K562 (cell line): Measurements from ENCODE around the gene HPSE2. TPM values are rescaled to one million over a fixed set of nuclear protein-coding genes. Genes with fewer than 3 reads are reported as not detected.

Experiments
- ATAC-seq: fragments of 200-7000 bp; cut with Tn5 transposase; 3 replicates; pipeline ENCODE4 v1.9.1; 2020; ENCODE audit warnings: moderate library complexity
- BruUV-seq: library from RNA; stranded (reverse); fragments of 400-500 nt; replicated peaks from 2 replicates; lab custom pipeline; 2021; lab: Mats Ljungman, UMichigan
- CTCF ChIA-PET: fragments of 300-600 bp; formaldehyde crosslinking; extraction: SDS; loops from one replicate; lab custom pipeline; 2021; ENCODE audit warnings: low intra/inter-chr PET ratio; lab: Yijun Ruan, JAX
- POLR2A ChIA-PET: fragments of 300-600, 350-650 bp; sonication (Branson Sonifier 250); formaldehyde crosslinking; extraction: SDS; loops from one replicate; lab custom pipeline; 2021; ENCODE audit warnings: antibody characterized with exemption, inconsistent platforms; lab: Yijun Ruan, JAX
- DNase-seq, 4 experiments: peaks; one replicate each; pipeline versions ENCODE4 v3.0.0 to v3.0.0-alpha.2; 2011 to 2018; ENCODE audit warnings: low spot score in 3 of 4, mixed read lengths in 3 of 4; ENCODE audit errors: extremely low read depth in 1 of 4
- FAIRE-seq: peaks from 2 replicates; lab custom pipeline; 2011; peaks lifted over from hg19 to GRCh38; lab: Jason Lieb, UNC
- H2AFZ ChIP-seq: 2 replicates; pipeline ENCODE4 v1.6.0; 2011; ENCODE audit warnings: low read depth, low read length, control low read depth, inconsistent platforms
- H3K27ac ChIP-seq: fragments of 200-600 bp; 3 replicates; pipeline ENCODE4 v1.8.0; 2011; ENCODE audit warnings: low read depth, mild to moderate bottlenecking, control low read depth, inconsistent platforms, low read length, moderate library complexity, mixed read lengths; ENCODE audit errors: extremely low read depth
- H3K27me3 ChIP-seq, 2 experiments: fragments of 300-600 bp in 1 of 2; 2 replicates in 1 of 2; 3 replicates in 1 of 2; pipeline versions ENCODE4 v1.6.0 to v1.8.0; 2011; ENCODE audit warnings: inconsistent platforms in 2 of 2, low read length in 2 of 2, mild to moderate bottlenecking in 1 of 2, mixed read lengths in 1 of 2, moderate library complexity in 1 of 2; ENCODE audit not compliant: control insufficient read depth in 2 of 2, insufficient read depth in 2 of 2
- H3K36me3 ChIP-seq: fragments of 300-600 bp; 3 replicates; pipeline ENCODE4 v1.8.0; 2011; ENCODE audit warnings: mild to moderate bottlenecking, low read length, inconsistent platforms; ENCODE audit not compliant: control insufficient read depth, insufficient read depth
- H3K4me1 ChIP-seq, 2 experiments: fragments of 200-600 bp in 1 of 2; replicated peaks in 1 of 2; 2 replicates in 1 of 2; 3 replicates in 1 of 2; pipeline versions ENCODE4 v1.5.1 to v1.8.0; 2011; ENCODE audit warnings: inconsistent platforms in 2 of 2, low read length in 2 of 2, mild to moderate bottlenecking in 1 of 2, mixed read lengths in 1 of 2, moderate library complexity in 1 of 2; ENCODE audit not compliant: control insufficient read depth in 2 of 2, insufficient read depth in 2 of 2
- H3K4me2 ChIP-seq: 2 replicates; pipeline ENCODE4 v1.6.1; 2011; ENCODE audit warnings: low read length, control low read depth, inconsistent platforms, mixed read lengths; ENCODE audit not compliant: insufficient read depth
- H3K4me3 ChIP-seq: fragments of 200-600 bp; sonication (generic), shearing (Covaris generic); 2 replicates; pipeline ENCODE4 v1.5.1; 2016; ENCODE audit warnings: control low read depth, inconsistent platforms
- H3K79me2 ChIP-seq: fragments of 200-600 bp; 3 replicates; pipeline ENCODE4 v1.8.0; 2011; ENCODE audit warnings: low read length, inconsistent platforms; ENCODE audit not compliant: control insufficient read depth, insufficient read depth
- H3K9ac ChIP-seq, 2 experiments: 2 replicates each; pipeline versions ENCODE4 v1.6.0 to v1.6.1; 2011; ENCODE audit warnings: low read depth in 2 of 2, low read length in 2 of 2, control low read depth in 1 of 2, inconsistent platforms in 1 of 2, mild to moderate bottlenecking in 1 of 2, mixed read lengths in 1 of 2; ENCODE audit not compliant: insufficient read depth in 1 of 2
- H3K9me1 ChIP-seq: one replicate; pipeline ENCODE4 v1.6.0; 2011; ENCODE audit warnings: inconsistent platforms, mild to moderate bottlenecking, low read length, moderate library complexity; ENCODE audit not compliant: control insufficient read depth, insufficient read depth
- H3K9me3 ChIP-seq: replicated peaks from 2 replicates; pipeline ENCODE4 v1.5.1; 2011; ENCODE audit warnings: low read depth, low read length, inconsistent platforms; ENCODE audit not compliant: control insufficient read depth, insufficient read depth
- H4K20me1 ChIP-seq: replicated peaks from 2 replicates; pipeline ENCODE4 v1.6.1; 2011; ENCODE audit warnings: low read length, inconsistent platforms, mixed read lengths; ENCODE audit not compliant: control insufficient read depth, insufficient read depth
- CBX8 ChIP-seq: fragments of 200-600 bp; sonication (generic); IDR thresholded peaks from 2 replicates; pipeline ENCODE4 v1.6.1; 2012; ENCODE audit warnings: borderline replicate concordance, mixed run types, low read depth, mild to moderate bottlenecking, moderate library complexity, mixed read lengths, low read length, control low read depth, inconsistent platforms; ENCODE audit not compliant: poor library complexity, severe bottlenecking; ENCODE audit errors: extremely low read depth
- COPS2 ChIP-seq: fragments of 450-650 bp; conservative IDR thresholded peaks from 2 replicates; pipeline ENCODE4 v1.6.1; 2016; ENCODE audit warnings: mild to moderate bottlenecking, moderate library complexity
- PURB ChIP-seq: sonication (generic); formaldehyde crosslinking; IDR thresholded peaks from 2 replicates; pipeline ENCODE4 v1.9.0; 2021; ENCODE audit warnings: low read depth, mild to moderate bottlenecking, missing genetic modification reagents
- SREBF1 ChIP-seq: fragments of 150-350 bp; IDR thresholded peaks from 2 replicates; pipeline ENCODE4 v1.6.1; 2014; ENCODE audit warnings: antibody characterized with exemption, low read depth, low read length, borderline replicate concordance
- TAF15 ChIP-seq: fragments of 200-400 bp; formaldehyde crosslinking; IDR thresholded peaks from 2 replicates; pipeline ENCODE4 v1.6.1; 2017; ENCODE audit warnings: mild to moderate bottlenecking, low read depth, low read length, moderate library complexity
- TSHZ1 ChIP-seq: fragments of 250-450 bp; sonication (Bioruptor Pico); IDR thresholded peaks from 2 replicates; pipeline ENCODE4 v1.4.0; 2020; ENCODE audit warnings: mild to moderate bottlenecking, moderate library complexity
- ZNF592 ChIP-seq: fragments of 450-650 bp; IDR thresholded peaks from 2 replicates; pipeline ENCODE4 v1.6.1; 2017; ENCODE audit warnings: antibody characterized with exemption, mild to moderate bottlenecking
- WGBS: fragments of 100-300 bp; shearing (Covaris generic); methylation state at CpG from one replicate; pipeline ENCODE4 v1.1.6; 2016; ENCODE audit warnings: low coverage, mixed read lengths; ENCODE audit not compliant: insufficient coverage; ENCODE audit errors: missing lambda C conversion rate; 5-methylcytosine and 5-hydroxymethylcytosine counted together
- in situ Hi-C: fragments of 300-500 bp; cut with MboI; formaldehyde crosslinking; loops from 4 replicates; pipeline ENCODE4 v1.15.0; 2018; ENCODE audit warnings: inconsistent platforms, mixed read lengths
- intact Hi-C: fragments of 100-400 bp; cut with micrococcal nuclease; formaldehyde crosslinking; loops from 2 replicates; pipeline ENCODE4 v1.14.2; 2022
- polyA plus RNA-seq, 8 experiments: library from polyadenylated mRNA; depleted of rRNA in 4 of 8; stranded (reverse) in 5 of 8; unstranded in 3 of 8; fragments of >200 nt; fragmentation: Nextera tagmentation in 2 of 8; fragmentation: Illumina TruSeq in 1 of 8; extraction: Ambion mirVana in 2 of 8; extraction: Trizol in 1 of 8; gene quantifications; 2 replicates each; pipeline versions ENCODE4 v1.2.1 to v1.2.3, GENCODE V29; 2011 to 2014; ENCODE audit warnings: inconsistent platforms in 1 of 8, missing spikeins in 1 of 8
- total RNA-seq, 7 experiments: library from RNA; depleted of rRNA in 6 of 7; stranded (reverse); fragments of >200 nt in 6 of 7; fragmentation: Illumina TruSeq in 2 of 7; extraction: Trizol in 2 of 7; gene quantifications; 2 replicates each; pipeline versions ENCODE4 v1.2.1 to v1.2.3, GENCODE V29; 2011 to 2021; ENCODE audit warnings: low replicate concordance in 1 of 7
- TF ChIP-seq, protein P1 (sequence below): fragments of 250-450 bp; sonication (Bioruptor Pico); IDR thresholded peaks from 2 replicates; pipeline ENCODE4 v1.5.1; 2021; ENCODE audit warnings: mild to moderate bottlenecking
- TF ChIP-seq, protein P2 (sequence below), 2 experiments: IDR thresholded peaks; 2 replicates each; pipeline ENCODE4 v1.6.1; 2011; ENCODE audit warnings: borderline replicate concordance in 1 of 2, control low read depth in 1 of 2, low read depth in 1 of 2, low read length in 1 of 2, mild to moderate bottlenecking in 1 of 2, mixed read lengths in 1 of 2, moderate library complexity in 1 of 2; ENCODE audit not compliant: insufficient read depth in 1 of 2, insufficient read length in 1 of 2, poor library complexity in 1 of 2, severe bottlenecking in 1 of 2; ENCODE audit errors: extremely low read depth in 1 of 2

The HPSE2 gene
- total and polyA plus RNA-seq, 9 of the 15 experiments (the other 6 are each of a cell fraction or from before 2014, with no cell fraction given), result 0.03 to 0.10 (median 0.04) TPM; not detected in 2

- H3K36me3 ChIP-seq, result peaks cover 44% of the 10 kb centered on the region
- FAIRE-seq, result no peak
- intact Hi-C loops (no loop called here), in situ Hi-C loops (no loop called here)
- H2AFZ ChIP-seq, result peak overlapping the region; percentile 96
- TSS peak; percentile 64 for BruUV-seq
- peaks cover 5 to 12% of the 10 kb centered on the region in 2 experiments; a peak in 4 of 5 replicates for H3K4me1 ChIP-seq
- POLR2A ChIA-PET, result interaction anchor here (0.6 to 1.1 kb wide), 6 partner anchors 15 to 486 kb away, joined by 3 read pairs; no protein-coding TSS in a partner anchor
- peak overlapping the region; percentile 81 to 95 for H3K9ac ChIP-seq
- peaks cover 35% of the 10 kb centered on the region for H3K79me2 ChIP-seq
- no peaks in the 10 kb centered on the region for H3K27me3 ChIP-seq
- H3K4me3 ChIP-seq, result peak overlapping the region; percentile 85
- no peaks in the 10 kb centered on the region for H4K20me1 ChIP-seq
- H3K27ac ChIP-seq, result peak overlapping the region; percentile 85
- 2% methylated on average over 13 of the region's 28 CpGs for WGBS
- H3K4me2 ChIP-seq, result peak overlapping the region; percentile 88
- H3K9me3 ChIP-seq, result no peaks in the 10 kb centered on the region; the same call in 1 of the 2 replicates
- peak; percentile 84 for ATAC-seq
- CTCF ChIA-PET, result no interaction called here
- peak in 1 of 4 experiments; percentile 33 for DNase-seq
- H3K9me1 ChIP-seq, result no peaks in the 10 kb centered on the region
- TF ChIP-seq ZNF592 (peak; percentile 57), SREBF1 (no peak), TSHZ1 (no peak), TAF15 (no peak), CBX8 (no peak), COPS2 (no peak), PURB (no peak)
- TF ChIP-seq, protein P1, sequence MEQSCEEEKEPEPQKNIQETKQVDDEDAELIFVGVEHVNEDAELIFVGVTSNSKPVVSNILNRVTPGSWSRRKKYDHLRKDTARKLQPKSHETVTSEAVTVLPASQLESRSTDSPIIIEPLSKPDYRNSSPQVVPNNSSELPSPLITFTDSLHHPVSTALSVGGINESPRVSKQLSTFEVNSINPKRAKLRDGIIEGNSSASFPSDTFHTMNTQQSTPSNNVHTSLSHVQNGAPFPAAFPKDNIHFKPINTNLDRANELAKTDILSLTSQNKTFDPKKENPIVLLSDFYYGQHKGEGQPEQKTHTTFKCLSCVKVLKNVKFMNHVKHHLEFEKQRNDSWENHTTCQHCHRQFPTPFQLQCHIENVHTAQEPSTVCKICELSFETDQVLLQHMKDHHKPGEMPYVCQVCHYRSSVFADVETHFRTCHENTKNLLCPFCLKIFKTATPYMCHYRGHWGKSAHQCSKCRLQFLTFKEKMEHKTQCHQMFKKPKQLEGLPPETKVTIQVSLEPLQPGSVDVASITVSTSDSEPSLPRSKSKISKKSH (CRISPR knock-in tag), result no peak
- TF ChIP-seq, protein P2, sequence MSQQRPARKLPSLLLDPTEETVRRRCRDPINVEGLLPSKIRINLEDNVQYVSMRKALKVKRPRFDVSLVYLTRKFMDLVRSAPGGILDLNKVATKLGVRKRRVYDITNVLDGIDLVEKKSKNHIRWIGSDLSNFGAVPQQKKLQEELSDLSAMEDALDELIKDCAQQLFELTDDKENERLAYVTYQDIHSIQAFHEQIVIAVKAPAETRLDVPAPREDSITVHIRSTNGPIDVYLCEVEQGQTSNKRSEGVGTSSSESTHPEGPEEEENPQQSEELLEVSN (IDR thresholded peaks at IDR 0.05; ENCODE audit: borderline replicate concordance in 1 of 2, extremely low read depth in 1 of 2, insufficient read depth in 1 of 2, insufficient read length in 1 of 2, low read depth in 1 of 2, low read length in 1 of 2, poor library complexity in 1 of 2, severe bottlenecking in 1 of 2), result no peak
Measured at GRCh38 chr10:98446151-98446660, 789.4 kb downstream of the HPSE2 start.
